Gastrocnemius medialis (tissue), 4 donors: ENCODE data around the gene GRIK3. TPM values are rescaled to one million over a fixed set of nuclear protein-coding genes. Genes with fewer than 3 reads are reported as not detected.

Experiments used
- ATAC-seq, 2 donors: fragments of 150-250 bp; one replicate each; pipeline ENCODE4 v1.9.1; 2016
- DNase-seq, 2 donors: peaks; one replicate each; pipeline ENCODE4 v3.0.0-alpha.2; 2019
- H3K27ac ChIP-seq, 4 donors: fragments of 200-600 bp; sonication (generic); 1 replicate in 1 of 4; 2 replicates in 3 of 4; pipeline ENCODE4 v1.5.1; 2016 to 2018; ENCODE audit warnings: mild to moderate bottlenecking in 2 of 4, moderate library complexity in 1 of 4
- H3K27me3 ChIP-seq, 3 donors: fragments of 200-600 bp; sonication (generic) in 2 of 3; 1 replicate in 1 of 3; 2 replicates in 2 of 3; pipeline versions ENCODE4 v1.5.1 to v1.6.0; 2016 to 2019; ENCODE audit warnings: mild to moderate bottlenecking in 1 of 3, moderate library complexity in 1 of 3
- H3K36me3 ChIP-seq, 2 donors: fragments of 200-600 bp; sonication (generic) in 1 of 2; one replicate each; pipeline ENCODE4 v1.5.1; 2017 to 2018
- H3K4me1 ChIP-seq, 2 donors: fragments of 200-600 bp; sonication (generic) in 1 of 2; one replicate each; pipeline ENCODE4 v1.5.1; 2016 to 2017; ENCODE audit warnings: mild to moderate bottlenecking in 2 of 2
- H3K4me3 ChIP-seq, 4 donors: fragments of 200-600 bp; sonication (generic) in 3 of 4; 1 replicate in 1 of 4; 2 replicates in 3 of 4; pipeline ENCODE4 v1.5.1; 2016 to 2019; ENCODE audit warnings: mild to moderate bottlenecking in 2 of 4
- H3K9me3 ChIP-seq, 3 donors: fragments of 200-600 bp; sonication (generic) in 2 of 3; 1 replicate in 1 of 3; 2 replicates in 2 of 3; pipeline ENCODE4 v1.5.1; 2016 to 2019
- POLR2A ChIP-seq, 2 donors: fragments of 450-650 bp; IDR thresholded peaks; one replicate each; pipeline ENCODE4 v1.6.1; 2017; ENCODE audit warnings: antibody characterized with exemption in 2 of 2, mild to moderate bottlenecking in 2 of 2, moderate library complexity in 2 of 2
- in situ Hi-C, 4 donors: fragments of 200-750 bp; cut with MboI; loops; one replicate each; pipeline versions ENCODE4 v1.15.0 to v1.8.0; 2017; ENCODE audit warnings: low sequenced_read_pairs in 4 of 4
- intact Hi-C: fragments of 100-400 bp; cut with DNase I; formaldehyde crosslinking; loops from one replicate; pipeline ENCODE4 v1.15.1; 2023; ENCODE audit warnings: low total_unique reads
- total RNA-seq, 4 donors: library from RNA; depleted of rRNA; stranded (reverse); fragments of >200 nt; gene quantifications; one replicate each; pipeline versions ENCODE4 v1.1.0 to v1.2.3, GENCODE V29; 2016
- TF ChIP-seq, protein P1 (sequence below), 5 experiments: fragments of 450-650 bp in 3 of 5; fragments of 200-600 bp in 2 of 5; sonication (generic) in 2 of 5; IDR thresholded peaks in 4 of 5; conservative IDR thresholded peaks in 1 of 5; 1 replicate in 4 of 5; 2 replicates in 1 of 5; pipeline ENCODE4 v1.5.1; 2016 to 2019; ENCODE audit warnings: antibody characterized with exemption in 5 of 5, mild to moderate bottlenecking in 3 of 5, moderate library complexity in 3 of 5

The GRIK3 gene
- total RNA-seq, 4 donors from 2014 or later, result 0.13 to 0.22 (median 0.13) TPM; not detected in 1

DNA sequence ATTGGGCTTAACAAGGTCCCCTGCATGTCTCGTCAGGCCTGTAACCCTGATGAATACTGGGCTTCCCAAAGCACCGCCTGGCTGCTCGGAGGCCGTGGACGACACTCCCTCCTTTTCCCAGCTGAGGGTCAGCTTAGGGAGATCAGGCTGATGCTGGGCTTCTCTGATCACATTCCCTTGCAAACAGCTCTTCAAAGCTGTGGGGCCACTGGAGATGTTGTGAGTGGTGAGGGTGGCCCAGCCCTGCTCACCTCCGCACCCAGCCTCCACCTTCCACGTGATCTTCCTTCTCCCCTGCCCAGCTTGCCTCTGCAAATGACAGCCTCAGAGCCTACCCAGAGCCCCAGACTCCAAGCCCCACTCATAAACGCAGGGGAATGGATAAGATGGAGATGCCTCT is 195.4 kb downstream of the GRIK3 start:
- H3K4me3 ChIP-seq, result no peak overlapping the region
- H3K27me3 ChIP-seq, result peaks cover 5 to 29% (median 7%) of the 10 kb centered on the region in 3 donors
- TF ChIP-seq, protein P1, sequence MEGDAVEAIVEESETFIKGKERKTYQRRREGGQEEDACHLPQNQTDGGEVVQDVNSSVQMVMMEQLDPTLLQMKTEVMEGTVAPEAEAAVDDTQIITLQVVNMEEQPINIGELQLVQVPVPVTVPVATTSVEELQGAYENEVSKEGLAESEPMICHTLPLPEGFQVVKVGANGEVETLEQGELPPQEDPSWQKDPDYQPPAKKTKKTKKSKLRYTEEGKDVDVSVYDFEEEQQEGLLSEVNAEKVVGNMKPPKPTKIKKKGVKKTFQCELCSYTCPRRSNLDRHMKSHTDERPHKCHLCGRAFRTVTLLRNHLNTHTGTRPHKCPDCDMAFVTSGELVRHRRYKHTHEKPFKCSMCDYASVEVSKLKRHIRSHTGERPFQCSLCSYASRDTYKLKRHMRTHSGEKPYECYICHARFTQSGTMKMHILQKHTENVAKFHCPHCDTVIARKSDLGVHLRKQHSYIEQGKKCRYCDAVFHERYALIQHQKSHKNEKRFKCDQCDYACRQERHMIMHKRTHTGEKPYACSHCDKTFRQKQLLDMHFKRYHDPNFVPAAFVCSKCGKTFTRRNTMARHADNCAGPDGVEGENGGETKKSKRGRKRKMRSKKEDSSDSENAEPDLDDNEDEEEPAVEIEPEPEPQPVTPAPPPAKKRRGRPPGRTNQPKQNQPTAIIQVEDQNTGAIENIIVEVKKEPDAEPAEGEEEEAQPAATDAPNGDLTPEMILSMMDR (IDR thresholded peaks at IDR 0.05 in 4 of 5, conservative IDR thresholded peaks at IDR 0.05 in 1 of 5), result no peak
- no peak for TF ChIP-seq POLR2A (IDR thresholded peaks at IDR 0.05)
- DNase-seq (no peak), ATAC-seq (no peak)
- H3K27ac ChIP-seq, result no peak overlapping the region
- no peaks in the 10 kb centered on the region for H3K4me1 ChIP-seq
- intact Hi-C loops, result no loop called here
- no peaks in the 10 kb centered on the region for H3K9me3 ChIP-seq
- in situ Hi-C loops, result no loop called here
- H3K36me3 ChIP-seq, result no peaks in the 10 kb centered on the region

DNA sequence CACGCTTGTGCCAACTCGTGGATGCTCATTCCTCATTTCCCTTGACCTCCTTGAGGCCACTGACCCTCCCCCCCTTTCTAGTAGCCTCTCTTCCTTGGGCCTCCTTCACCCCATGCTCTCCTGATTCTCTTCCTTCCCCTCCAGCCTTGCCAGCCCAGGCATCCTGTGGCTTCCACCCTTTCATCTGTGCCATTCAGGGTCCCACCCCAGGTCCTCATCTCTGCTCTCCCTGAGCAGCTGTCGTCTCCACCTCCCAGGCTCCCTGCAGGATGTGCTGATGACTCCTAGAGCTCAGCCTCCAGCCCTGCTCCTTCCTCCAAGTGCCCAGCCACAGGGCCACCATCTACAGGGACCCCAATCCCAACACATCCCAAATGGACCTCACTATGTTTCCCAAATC is 197.4 kb downstream of the GRIK3 start:
- ATAC-seq (no peak), DNase-seq (no peak)
- Histone ChIP-seq H3K27me3 (peaks cover 4 to 20% (median 5%) of the 10 kb centered on the region in 3 donors), H3K9me3 (no peaks in the 10 kb centered on the region), H3K4me1 (no peaks in the 10 kb centered on the region), H3K36me3 (no peaks in the 10 kb centered on the region), H3K27ac (no peak overlapping the region), H3K4me3 (no peak overlapping the region)
- intact Hi-C loops (no loop called here), in situ Hi-C loops (no loop called here)
- TF ChIP-seq, protein P1 (IDR thresholded peaks at IDR 0.05 in 4 of 5, conservative IDR thresholded peaks at IDR 0.05 in 1 of 5), result no peak
- no peak for TF ChIP-seq POLR2A (IDR thresholded peaks at IDR 0.05)

DNA sequence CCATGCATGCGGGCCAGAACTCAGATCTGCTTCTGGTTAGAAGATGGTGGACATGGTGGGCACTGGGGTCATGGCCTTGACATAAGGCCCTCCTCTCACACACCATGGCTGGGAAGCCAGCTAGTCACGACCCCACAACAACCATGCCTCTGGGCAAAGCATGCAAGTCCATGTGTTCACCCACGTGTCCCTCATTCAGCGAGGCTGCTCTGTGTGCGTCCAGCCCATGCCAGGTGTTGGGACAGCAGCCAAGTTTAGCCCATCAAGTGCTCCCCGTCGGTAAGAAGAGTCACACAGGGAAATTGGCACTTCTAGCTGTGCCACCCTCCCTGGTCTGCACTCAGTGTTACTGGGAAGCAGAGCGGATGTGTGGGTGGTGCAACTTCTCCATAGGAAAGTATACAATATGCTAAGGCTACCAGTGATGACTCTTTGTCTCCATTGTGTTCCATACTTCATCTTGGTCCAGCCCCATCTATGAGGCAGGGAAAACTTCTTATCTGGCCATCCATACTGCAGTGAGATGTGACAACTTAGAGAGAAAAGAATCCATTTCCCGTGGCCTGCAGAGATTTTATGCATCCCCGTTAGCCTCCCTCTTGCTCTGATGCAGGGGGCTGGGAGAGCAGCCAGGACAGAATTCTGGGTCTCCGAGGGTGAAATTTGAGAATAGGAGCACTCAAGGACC is 198.0 kb downstream of the GRIK3 start:
- DNase-seq, result no peak
- ATAC-seq, result no peak
- H3K4me1 ChIP-seq, result no peaks in the 10 kb centered on the region
- H3K9me3 ChIP-seq, result no peaks in the 10 kb centered on the region
- H3K27me3 ChIP-seq, result peaks cover 1 to 20% (median 4%) of the 10 kb centered on the region in 3 donors
- in situ Hi-C loops, result no loop called here
- H3K36me3 ChIP-seq, result no peaks in the 10 kb centered on the region
- no peak overlapping the region for H3K27ac ChIP-seq
- intact Hi-C loops, result no loop called here
- no peak overlapping the region for H3K4me3 ChIP-seq
- no peak for TF ChIP-seq POLR2A (IDR thresholded peaks at IDR 0.05)
- TF ChIP-seq, protein P1 (IDR thresholded peaks at IDR 0.05 in 4 of 5, conservative IDR thresholded peaks at IDR 0.05 in 1 of 5), result no peak

DNA sequence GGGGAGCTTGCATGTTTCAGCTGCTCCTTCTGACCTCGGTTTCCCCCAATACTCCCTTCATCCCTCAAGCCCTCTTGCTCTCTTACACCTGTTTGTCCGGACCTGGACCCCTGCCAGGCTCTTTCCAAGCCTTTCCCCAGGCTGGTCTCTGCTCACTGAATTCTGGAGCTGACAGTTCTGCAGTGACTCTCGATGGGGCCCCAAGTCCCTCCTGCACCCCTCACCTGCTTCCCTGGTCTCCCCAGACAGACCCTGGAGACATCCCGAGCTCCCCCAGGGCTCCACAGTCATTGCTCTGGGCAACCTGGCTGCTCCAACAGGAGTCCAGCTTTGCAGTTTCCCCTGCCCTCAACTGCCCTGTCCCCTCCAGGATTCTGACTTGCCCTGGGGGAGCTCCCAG is 198.6 kb downstream of the GRIK3 start:
- DNase-seq (no peak), ATAC-seq (no peak)
- no peaks in the 10 kb centered on the region for H3K9me3 ChIP-seq
- no peak overlapping the region for H3K4me3 ChIP-seq
- intact Hi-C loops, result no loop called here
- TF ChIP-seq, protein P1 (IDR thresholded peaks at IDR 0.05 in 4 of 5, conservative IDR thresholded peaks at IDR 0.05 in 1 of 5), result no peak
- no peak for TF ChIP-seq POLR2A (IDR thresholded peaks at IDR 0.05)
- H3K4me1 ChIP-seq, result no peaks in the 10 kb centered on the region
- in situ Hi-C loops, result no loop called here
- no peak overlapping the region for H3K27ac ChIP-seq
- H3K36me3 ChIP-seq, result no peaks in the 10 kb centered on the region
- H3K27me3 ChIP-seq, result peaks cover 0 to 22% (median 4%) of the 10 kb centered on the region in 3 donors
